GM12878 (cell line): Measurements from ENCODE around the gene HMGN4. TPM values are rescaled to one million over a fixed set of nuclear protein-coding genes. Genes with fewer than 3 reads are reported as not detected.

Experiments used
- ATAC-seq: fragments of 200-7000 bp; cut with Tn5 transposase; 3 replicates; pipeline ENCODE4 v1.9.1; 2020; ENCODE audit warnings: mild to moderate bottlenecking, moderate library complexity
- BruUV-seq: library from RNA; stranded (reverse); fragments of 400-500 nt; replicated peaks from 2 replicates; lab custom pipeline; 2021; lab: Mats Ljungman, UMichigan
- CTCF ChIA-PET: fragments of 300-600 bp; sonication (Branson Sonifier 250); formaldehyde crosslinking; extraction: SDS; loops from one replicate; lab custom pipeline; 2021; ENCODE audit warnings: inconsistent platforms; lab: Yijun Ruan, JAX
- POLR2A ChIA-PET: fragments of 350-600 bp; formaldehyde crosslinking; extraction: SDS; loops from one replicate; lab custom pipeline; 2021; ENCODE audit warnings: inconsistent platforms; lab: Charles Lee
- RAD21 ChIA-PET: fragments of 300-600 bp; sonication (Branson Sonifier 250); formaldehyde crosslinking; loops from one replicate; lab custom pipeline; 2023; ENCODE audit warnings: antibody characterized with exemption; ENCODE audit not compliant: unreplicated experiment; lab: Charles Lee
- SMC1A ChIA-PET: fragments of 300-600 bp; sonication (Branson Sonifier 250); formaldehyde crosslinking; loops from one replicate; lab custom pipeline; 2023; ENCODE audit not compliant: unreplicated experiment, uncharacterized antibody; lab: Charles Lee
- DNase-seq: peaks from one replicate; pipeline ENCODE4 v3.0.0-alpha.2; 2011; ENCODE audit warnings: low read depth, low spot score
- FAIRE-seq: peaks from 3 replicates; lab custom pipeline; 2011; peaks lifted over from hg19 to GRCh38; lab: Jason Lieb, UNC
- H2AFZ ChIP-seq: 2 replicates; pipeline ENCODE4 v1.6.0; 2011; ENCODE audit warnings: low read depth, low read length, control low read depth; ENCODE audit not compliant: control insufficient read depth
- H3K27ac ChIP-seq: 2 replicates; pipeline ENCODE4 v1.5.1; 2011; ENCODE audit warnings: control low read depth; ENCODE audit not compliant: control insufficient read depth, insufficient read depth
- H3K27me3 ChIP-seq, 2 experiments: replicated peaks in 1 of 2; 2 replicates each; pipeline versions ENCODE4 v1.6.0 to v1.6.1; 2011; ENCODE audit warnings: low read length in 1 of 2; ENCODE audit not compliant: control insufficient read depth in 2 of 2, insufficient read depth in 2 of 2
- H3K36me3 ChIP-seq, 2 experiments: 2 replicates each; pipeline ENCODE4 v1.5.1; 2011; ENCODE audit warnings: low read length in 1 of 2; ENCODE audit not compliant: control insufficient read depth in 2 of 2, insufficient read depth in 2 of 2
- H3K4me1 ChIP-seq: 2 replicates; pipeline ENCODE4 v1.6.1; 2011; ENCODE audit warnings: mild to moderate bottlenecking, low read length, moderate library complexity, mixed read lengths; ENCODE audit not compliant: control insufficient read depth, insufficient read depth
- H3K4me2 ChIP-seq: 2 replicates; pipeline ENCODE4 v1.6.0; 2011; ENCODE audit warnings: control low read depth; ENCODE audit not compliant: control insufficient read depth, insufficient read depth
- H3K4me3 ChIP-seq: fragments of 200-600 bp; sonication (generic); 2 replicates; pipeline ENCODE4 v1.5.1; 2016
- H3K79me2 ChIP-seq: 2 replicates; pipeline ENCODE4 v1.6.0; 2011; ENCODE audit warnings: low read length; ENCODE audit not compliant: control insufficient read depth, insufficient read depth
- H3K9ac ChIP-seq: 2 replicates; pipeline ENCODE4 v1.8.0; 2011; ENCODE audit warnings: low read length, control low read depth, mixed read lengths; ENCODE audit not compliant: control insufficient read depth, insufficient read depth
- H3K9me3 ChIP-seq: replicated peaks from 3 replicates; pipeline ENCODE4 v1.5.1; 2011; ENCODE audit warnings: mild to moderate bottlenecking, low read length; ENCODE audit not compliant: control insufficient read depth, insufficient read depth
- H4K20me1 ChIP-seq: 2 replicates; pipeline ENCODE4 v1.6.0; 2011; ENCODE audit not compliant: control insufficient read depth, insufficient read depth
- POLR2A ChIP-seq: IDR thresholded peaks from 2 replicates; pipeline ENCODE4 v1.6.1; 2011; ENCODE audit warnings: low read depth, mild to moderate bottlenecking, low read length
- WGBS: methylation state at CpG from one replicate; pipeline ENCODE4 v1.1.6; 2016; ENCODE audit warnings: low lambda C conversion rate; ENCODE audit not compliant: insufficient replicate concordance, insufficient coverage; ENCODE audit errors: missing lambda C conversion rate; 5-methylcytosine and 5-hydroxymethylcytosine counted together
- in situ Hi-C: fragments of 300-500 bp; cut with MboI; formaldehyde crosslinking; loops from 9 replicates; pipeline ENCODE4 v1.14.3; 2018; ENCODE audit warnings: mixed read lengths
- intact Hi-C: fragments of 100-400 bp; cut with micrococcal nuclease; formaldehyde crosslinking; loops from one replicate; pipeline ENCODE4 v1.14.2; 2022; ENCODE audit not compliant: unreplicated experiment
- polyA plus RNA-seq, 11 experiments: library from polyadenylated mRNA; depleted of rRNA in 4 of 11; unstranded in 6 of 11; stranded (reverse) in 5 of 11; fragments of >200 nt; fragmentation: Nextera tagmentation in 4 of 11; fragmentation: Illumina TruSeq in 1 of 11; extraction: Ambion mirVana in 4 of 11; extraction: Trizol in 1 of 11; gene quantifications; 1 replicate in 1 of 11; 2 replicates in 10 of 11; pipeline versions ENCODE4 v1.2.1 to v1.2.3, GENCODE V29; 2011 to 2016; ENCODE audit warnings: inconsistent platforms in 2 of 11, missing spikeins in 2 of 11, low read depth in 1 of 11
- total RNA-seq, 4 experiments: library from RNA; depleted of rRNA in 3 of 4; stranded (reverse); fragments of >200 nt in 3 of 4; fragmentation: Illumina TruSeq in 1 of 4; extraction: Trizol in 1 of 4; gene quantifications; 2 replicates each; pipeline versions ENCODE4 v1.2.1 to v1.2.3, GENCODE V29; 2013 to 2021
- TF ChIP-seq, protein P1 (sequence below): fragments of 450-650 bp; IDR thresholded peaks from 2 replicates; pipeline ENCODE4 v1.6.1; 2016; ENCODE audit warnings: mild to moderate bottlenecking

HMGN4 gene
- total and polyA plus RNA-seq, 10 of the 15 experiments (the other 5 are each of a cell fraction or from before 2014, with no cell fraction given) = 26.7 to 99.1 (median 76.7) TPM

DNA sequence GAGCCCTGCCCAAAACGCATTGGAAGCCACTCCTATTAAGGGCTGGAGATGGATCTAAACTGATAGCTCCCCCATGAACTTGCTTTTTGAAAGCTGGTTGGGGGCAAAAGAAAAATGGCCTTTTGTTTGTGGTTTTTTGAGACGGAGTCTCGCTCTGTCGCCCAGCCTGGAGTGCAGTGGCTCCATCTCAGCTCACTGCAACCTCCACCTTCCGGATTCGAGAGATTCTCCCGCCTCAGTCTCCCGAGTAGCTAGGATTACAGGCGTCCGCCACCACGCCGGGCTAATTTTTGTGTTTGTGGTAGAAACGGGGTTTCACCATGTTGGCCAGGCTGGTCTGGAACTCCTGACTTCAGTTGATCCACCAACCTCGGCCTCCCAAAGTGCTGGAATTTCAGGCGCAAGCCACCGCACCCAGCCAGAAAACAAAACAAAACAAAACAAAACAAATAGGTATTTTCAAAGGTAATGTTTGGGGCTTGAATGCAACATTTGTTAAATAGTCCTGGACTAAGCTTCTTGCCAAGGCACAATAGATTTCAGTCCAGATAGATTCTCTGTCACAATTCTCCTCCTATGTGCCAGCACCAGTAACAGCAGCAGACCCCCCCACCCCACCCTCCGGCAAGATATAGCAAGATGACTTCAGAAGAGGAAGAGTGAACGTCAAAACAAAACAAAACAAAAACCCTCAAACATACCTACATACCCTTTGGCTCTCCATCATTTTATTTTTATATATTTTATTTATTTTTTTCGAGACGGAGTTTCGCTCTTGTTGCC is 32.1 kb downstream of the HMGN4 start:
- WGBS = 77% methylated on average over 21 of the region's 21 CpGs
- H3K9ac ChIP-seq = no peak overlapping the region

More for the DNA sequence above, 32.1 kb downstream of the HMGN4 start:
- Histone ChIP-seq H4K20me1 (no peaks in the 10 kb centered on the region), H3K79me2 (no peaks in the 10 kb centered on the region), H3K27me3 (no peaks in the 10 kb centered on the region), H3K9me3 (no peaks in the 10 kb centered on the region), H3K4me3 (no peak overlapping the region), H3K36me3 (no peaks in the 10 kb centered on the region), H3K4me2 (0 out of 2 replicates have a peak overlapping the region, but pooled peaks have one; percentile 86), H2AFZ (no peak overlapping the region), H3K27ac (no peak overlapping the region), H3K4me1 (peaks cover 13% of the 10 kb centered on the region)
- SMC1A ChIA-PET = interaction anchor here (0.6 to 4.3 kb wide), 22 partner anchors 9 to 447 kb away, joined by 3 to 44 read pairs (median 7); partner anchors contain the start of genes ABT1 and HMGN4
- FAIRE-seq (no peak), ATAC-seq (no peak), DNase-seq (no peak)
- CTCF ChIA-PET = interaction anchor here (0.8 to 6.0 kb wide), 27 partner anchors 14 to 397 kb away, joined by 3 to 96 read pairs (median 5); partner anchors contain the start of genes ABT1 and HMGN4
- RAD21 ChIA-PET = interaction anchor here (0.8 to 8.8 kb wide), 27 partner anchors 14 to 447 kb away, joined by 3 to 64 read pairs (median 6); partner anchors contain the start of genes ABT1 and HMGN4
- POLR2A ChIA-PET = interaction anchor here (0.5 to 1.8 kb wide), 11 partner anchors 14 to 298 kb away, joined by 3 to 5 read pairs (median 3); partner anchors contain the start of gene HMGN4
- TF ChIP-seq POLR2A = no peak
- TF ChIP-seq, protein P1, sequence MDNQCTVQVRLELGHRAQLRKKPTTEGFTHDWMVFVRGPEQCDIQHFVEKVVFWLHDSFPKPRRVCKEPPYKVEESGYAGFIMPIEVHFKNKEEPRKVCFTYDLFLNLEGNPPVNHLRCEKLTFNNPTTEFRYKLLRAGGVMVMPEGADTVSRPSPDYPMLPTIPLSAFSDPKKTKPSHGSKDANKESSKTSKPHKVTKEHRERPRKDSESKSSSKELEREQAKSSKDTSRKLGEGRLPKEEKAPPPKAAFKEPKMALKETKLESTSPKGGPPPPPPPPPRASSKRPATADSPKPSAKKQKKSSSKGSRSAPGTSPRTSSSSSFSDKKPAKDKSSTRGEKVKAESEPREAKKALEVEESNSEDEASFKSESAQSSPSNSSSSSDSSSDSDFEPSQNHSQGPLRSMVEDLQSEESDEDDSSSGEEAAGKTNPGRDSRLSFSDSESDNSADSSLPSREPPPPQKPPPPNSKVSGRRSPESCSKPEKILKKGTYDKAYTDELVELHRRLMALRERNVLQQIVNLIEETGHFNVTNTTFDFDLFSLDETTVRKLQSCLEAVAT = peak; percentile 51; the same call in 1 of the 2 replicates
- in situ Hi-C loops = no loop called here
- no TSS peak for BruUV-seq
- intact Hi-C loops = no loop called here
